ENCODE results near the gene CRYBG3. TPM values are rescaled to one million over a fixed set of nuclear protein-coding genes. Genes with fewer than 3 reads are reported as not detected.
"Not testable (repeated sequence)": the region's sequence is repeated elsewhere in the genome, so short reads cannot be mapped to it uniquely, and the experiment has no call there.

CRYBG3 gene
- total RNA-seq, 6 experiments from 2014 or later: 10.7 to 14.1 (median 12.8) TPM

DNA sequence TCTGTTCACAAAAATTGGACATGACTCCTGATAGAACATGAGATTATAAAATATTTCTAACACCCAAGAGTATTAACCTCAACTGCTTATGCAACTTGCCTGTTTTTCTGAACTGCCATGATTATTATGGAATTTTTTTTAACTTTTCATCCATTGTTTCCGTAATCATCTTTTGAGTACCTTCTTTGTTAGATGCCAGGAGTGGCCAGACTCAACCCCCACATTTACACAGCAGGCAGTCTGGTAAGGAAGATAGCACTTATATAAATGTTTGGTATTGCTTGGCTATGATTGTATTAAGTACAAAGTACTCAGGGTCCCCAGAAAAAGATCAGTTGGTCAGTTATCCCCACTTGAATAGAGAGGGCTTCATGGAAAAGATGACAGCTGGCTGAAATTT lies 74.3 kb downstream of the CRYBG3 start:
- H3K4me3 Mint-ChIP-seq: no peak overlapping the region
- H3K27ac Mint-ChIP-seq: no peak overlapping the region
- H3K27me3 Mint-ChIP-seq (ENCODE audit: insufficient read depth): no peaks in the 10 kb centered on the region
- peaks cover 11% of the 10 kb centered on the region for H3K36me3 Mint-ChIP-seq (ENCODE audit: low read depth)
- no peaks in the 10 kb centered on the region for H3K9me3 Mint-ChIP-seq
- no peaks in the 10 kb centered on the region for H3K4me1 Mint-ChIP-seq (ENCODE audit: low read depth)
- TF ChIP-seq, protein P1, sequence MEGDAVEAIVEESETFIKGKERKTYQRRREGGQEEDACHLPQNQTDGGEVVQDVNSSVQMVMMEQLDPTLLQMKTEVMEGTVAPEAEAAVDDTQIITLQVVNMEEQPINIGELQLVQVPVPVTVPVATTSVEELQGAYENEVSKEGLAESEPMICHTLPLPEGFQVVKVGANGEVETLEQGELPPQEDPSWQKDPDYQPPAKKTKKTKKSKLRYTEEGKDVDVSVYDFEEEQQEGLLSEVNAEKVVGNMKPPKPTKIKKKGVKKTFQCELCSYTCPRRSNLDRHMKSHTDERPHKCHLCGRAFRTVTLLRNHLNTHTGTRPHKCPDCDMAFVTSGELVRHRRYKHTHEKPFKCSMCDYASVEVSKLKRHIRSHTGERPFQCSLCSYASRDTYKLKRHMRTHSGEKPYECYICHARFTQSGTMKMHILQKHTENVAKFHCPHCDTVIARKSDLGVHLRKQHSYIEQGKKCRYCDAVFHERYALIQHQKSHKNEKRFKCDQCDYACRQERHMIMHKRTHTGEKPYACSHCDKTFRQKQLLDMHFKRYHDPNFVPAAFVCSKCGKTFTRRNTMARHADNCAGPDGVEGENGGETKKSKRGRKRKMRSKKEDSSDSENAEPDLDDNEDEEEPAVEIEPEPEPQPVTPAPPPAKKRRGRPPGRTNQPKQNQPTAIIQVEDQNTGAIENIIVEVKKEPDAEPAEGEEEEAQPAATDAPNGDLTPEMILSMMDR (IDR thresholded peaks at IDR 0.05): no peak
- DNase-seq: no peak

DNA sequence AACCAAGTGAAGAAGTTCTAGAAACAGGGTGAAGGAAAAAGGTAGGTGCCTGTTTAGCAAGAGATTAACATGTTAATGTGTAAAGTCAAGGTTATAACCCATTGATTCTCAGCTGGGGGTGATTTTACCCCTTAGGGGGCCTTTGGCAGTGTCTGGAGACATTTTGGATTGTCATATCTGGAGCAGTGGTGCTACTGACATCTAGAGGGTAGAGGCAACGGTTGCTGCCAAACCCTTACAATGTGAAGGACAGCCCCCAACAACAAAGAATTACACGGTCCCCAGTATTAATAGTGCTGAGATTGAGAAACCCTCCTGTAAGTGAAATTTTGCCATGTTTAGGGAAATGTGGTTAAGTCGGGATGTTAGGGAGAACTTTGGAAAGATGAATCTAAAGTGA lies 74.7 kb downstream of the CRYBG3 start:
- Mint-ChIP-seq H3K9me3 (no peaks in the 10 kb centered on the region), H3K27me3 (ENCODE audit: insufficient read depth) (no peaks in the 10 kb centered on the region), H3K4me1 (ENCODE audit: low read depth) (no peaks in the 10 kb centered on the region), H3K36me3 (ENCODE audit: low read depth) (peaks cover 11% of the 10 kb centered on the region), H3K4me3 (no peak overlapping the region), H3K27ac (no peak overlapping the region)
- TF ChIP-seq, protein P1 (IDR thresholded peaks at IDR 0.05): no peak
- no peak for DNase-seq

DNA sequence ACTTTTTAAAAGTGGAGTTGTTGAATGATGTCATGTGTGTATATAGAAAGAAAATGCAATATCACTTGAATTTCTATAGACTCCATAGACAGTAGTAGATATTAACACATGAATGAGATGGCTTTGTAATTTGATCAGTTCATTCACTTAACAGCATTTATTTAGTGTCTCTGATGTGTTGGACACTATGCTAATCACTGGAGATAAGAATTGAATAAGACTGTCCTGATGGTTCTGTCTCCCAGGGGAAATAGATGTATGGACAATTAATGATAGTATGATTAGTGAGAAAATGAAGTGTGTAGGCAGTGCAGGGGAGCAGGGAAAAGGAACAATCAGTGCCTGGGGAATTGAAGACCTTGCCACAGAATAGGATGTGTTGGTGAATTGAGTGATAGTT lies 77.5 kb downstream of the CRYBG3 start:
- no peaks in the 10 kb centered on the region for H3K27me3 Mint-ChIP-seq (ENCODE audit: insufficient read depth)
- H3K36me3 Mint-ChIP-seq (ENCODE audit: low read depth): 0 out of 2 replicates have a peak, but pooled peaks cover 3% of the 10 kb centered on the region
- no peak overlapping the region for H3K4me3 Mint-ChIP-seq
- TF ChIP-seq, protein P1 (IDR thresholded peaks at IDR 0.05): no peak
- no peaks in the 10 kb centered on the region for H3K9me3 Mint-ChIP-seq
- no peak overlapping the region for H3K27ac Mint-ChIP-seq
- DNase-seq: no peak
- H3K4me1 Mint-ChIP-seq (ENCODE audit: low read depth): no peaks in the 10 kb centered on the region

DNA sequence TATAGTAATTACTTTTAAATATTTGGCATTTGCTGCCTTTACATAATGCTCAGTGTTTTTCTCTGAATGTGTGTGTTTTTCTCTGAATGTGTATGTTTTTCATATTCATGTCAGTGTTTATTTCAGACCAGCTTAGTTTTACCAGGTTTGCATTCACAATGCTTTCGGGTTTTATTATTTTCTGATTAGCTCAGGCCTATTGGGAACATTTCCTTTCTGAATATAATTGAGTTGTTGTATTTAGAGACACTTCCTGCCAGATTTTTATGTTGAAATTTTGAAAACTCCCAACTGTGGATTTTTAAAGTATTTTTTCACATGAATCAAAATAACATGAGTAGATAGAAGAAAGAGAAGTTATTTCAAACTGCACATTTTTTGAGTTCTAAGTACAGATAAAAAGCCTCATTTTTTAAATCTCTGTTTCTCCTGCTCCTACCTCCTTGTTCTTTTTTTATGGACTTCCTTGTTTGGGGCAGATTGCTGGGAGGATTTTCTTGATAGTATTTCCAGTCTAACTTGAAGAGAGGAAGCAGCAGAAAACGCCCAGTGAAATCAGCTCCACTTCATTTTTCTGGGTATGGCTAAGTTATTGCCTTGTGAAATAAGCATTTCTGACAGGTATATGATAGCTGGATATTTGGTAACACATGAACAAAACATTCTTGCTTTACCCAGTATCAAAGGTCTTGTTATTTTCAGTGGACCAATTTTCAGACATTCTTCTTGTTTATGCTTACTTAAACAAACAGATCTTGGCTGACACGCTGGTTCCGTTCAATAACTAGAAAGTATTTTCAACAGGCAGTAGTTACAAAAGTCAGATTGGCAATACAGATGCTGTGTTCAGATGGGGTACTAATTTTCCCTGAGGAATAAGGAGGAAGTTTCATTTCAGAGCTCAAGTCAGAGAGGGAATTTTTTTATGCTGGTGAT lies 79.8 kb downstream of the CRYBG3 start:
- TF ChIP-seq, protein P1 (IDR thresholded peaks at IDR 0.05): no peak
- no peaks in the 10 kb centered on the region for H3K27me3 Mint-ChIP-seq (ENCODE audit: insufficient read depth)
- DNase-seq: no peak
- H3K36me3 Mint-ChIP-seq (ENCODE audit: low read depth): 0 out of 2 replicates have a peak, but pooled peaks cover 3% of the 10 kb centered on the region
- no peak overlapping the region for H3K4me3 Mint-ChIP-seq
- no peaks in the 10 kb centered on the region for H3K9me3 Mint-ChIP-seq
- H3K27ac Mint-ChIP-seq: no peak overlapping the region
- H3K4me1 Mint-ChIP-seq (ENCODE audit: low read depth): no peaks in the 10 kb centered on the region

DNA sequence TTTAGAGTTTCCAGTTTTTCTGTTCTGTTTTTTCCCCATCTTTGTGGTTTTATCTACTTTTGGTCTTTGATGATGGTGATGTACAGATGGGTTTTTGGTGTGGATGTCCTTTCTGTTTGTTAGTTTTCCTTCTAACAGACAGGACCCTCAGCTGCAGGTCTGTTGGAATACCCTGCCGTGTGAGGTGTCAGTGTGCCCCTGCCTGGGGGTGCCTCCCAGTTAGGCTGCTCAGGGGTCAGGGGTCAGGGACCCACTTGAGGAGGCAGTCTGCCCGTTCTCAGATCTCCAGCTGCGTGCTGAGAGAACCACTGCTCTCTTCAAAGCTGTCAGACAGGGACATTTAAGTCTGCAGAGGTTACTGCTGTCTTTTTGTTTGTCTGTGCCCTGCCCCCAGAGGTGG lies 88.0 kb downstream of the CRYBG3 start:
- H3K4me1 Mint-ChIP-seq (ENCODE audit: low read depth): peaks cover 10% of the 10 kb centered on the region
- not testable (repeated sequence) for H3K9me3 Mint-ChIP-seq; H3K27me3 Mint-ChIP-seq (ENCODE audit: insufficient read depth); H3K27ac Mint-ChIP-seq; H3K36me3 Mint-ChIP-seq (ENCODE audit: low read depth); H3K4me3 Mint-ChIP-seq; DNase-seq

DNA sequence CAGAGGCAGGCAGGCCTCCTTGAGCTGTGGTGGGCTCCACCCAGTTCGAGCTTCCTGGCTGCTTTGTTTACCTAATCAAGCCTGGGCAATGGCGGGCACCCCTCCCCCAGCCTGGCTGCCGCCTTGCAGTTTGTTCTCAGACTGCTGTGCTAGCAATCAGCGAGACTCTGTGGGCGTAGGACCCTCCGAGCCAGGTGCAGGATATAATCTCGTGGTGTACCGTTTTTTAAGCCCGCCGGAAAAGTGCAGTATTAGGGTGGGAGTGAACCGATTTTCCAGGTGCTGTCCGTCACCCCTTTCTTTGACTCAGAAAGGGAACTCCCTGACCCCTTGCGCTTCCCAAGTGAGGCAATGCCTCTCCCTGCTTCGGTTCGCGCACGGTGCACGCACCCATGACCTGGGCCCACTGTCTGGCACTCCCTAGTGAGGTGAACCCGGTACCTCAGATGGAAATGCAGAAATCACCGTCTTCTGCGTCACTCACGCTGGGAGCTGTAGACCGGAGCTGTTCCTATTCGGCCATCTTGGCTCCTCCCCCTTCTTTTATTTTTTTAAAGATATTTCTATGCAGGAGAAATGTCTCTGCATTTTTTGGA lies 88.5 kb downstream of the CRYBG3 start:
- DNase-seq; H3K9me3 Mint-ChIP-seq; H3K27me3 Mint-ChIP-seq (ENCODE audit: insufficient read depth); H3K4me3 Mint-ChIP-seq; H3K36me3 Mint-ChIP-seq (ENCODE audit: low read depth); H3K27ac Mint-ChIP-seq: not testable (repeated sequence)
- peaks cover 12% of the 10 kb centered on the region for H3K4me1 Mint-ChIP-seq (ENCODE audit: low read depth)

Data from HFFc6 (cell line).